ENCODE results near the gene FNDC5.

Gene FNDC5

GRCh38 chr1:32891630-32892029, 20.9 kb upstream of the FNDC5 start:
- no peak overlapping the region for H3K4me3 ChIP-seq (ENCODE audit: low read length)
- TF ChIP-seq CTCF (IDR thresholded peaks at IDR 0.05; ENCODE audit: insufficient read depth, low read depth, low read length, missing control alignments) = no peak
- DNase-seq (ENCODE audit: low read depth) = no peak

DNA sequence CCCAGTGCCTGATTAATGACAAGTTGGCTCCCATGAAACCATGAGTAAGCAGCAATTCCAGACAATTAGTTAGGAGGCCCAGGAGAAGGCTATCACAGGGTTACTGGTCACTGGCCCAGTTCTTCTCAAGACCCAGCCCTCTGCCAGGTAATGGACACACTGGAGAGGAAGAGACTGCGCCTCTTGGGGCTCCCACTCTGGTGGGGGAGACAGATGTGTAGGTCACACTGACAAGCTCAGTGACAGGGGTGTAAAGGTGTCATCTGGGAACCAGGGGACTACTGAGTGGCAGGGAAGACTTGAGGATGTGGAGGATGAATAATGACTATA, 20.5 kb upstream of the FNDC5 start:
- TF ChIP-seq CTCF (IDR thresholded peaks at IDR 0.05; ENCODE audit: insufficient read depth, low read depth, low read length, missing control alignments) = no peak
- H3K4me3 ChIP-seq (ENCODE audit: low read length) = no peak overlapping the region
- DNase-seq (ENCODE audit: low read depth) = no peak

- no peak for TF ChIP-seq CTCF (IDR thresholded peaks at IDR 0.05; ENCODE audit: insufficient read depth, low read depth, low read length, missing control alignments)
- DNase-seq (ENCODE audit: low read depth) = no peak
- H3K4me3 ChIP-seq (ENCODE audit: low read length) = no peak overlapping the region
Measured at GRCh38 chr1:32890516-32891240, 20.0 kb upstream of the FNDC5 start.

DNA sequence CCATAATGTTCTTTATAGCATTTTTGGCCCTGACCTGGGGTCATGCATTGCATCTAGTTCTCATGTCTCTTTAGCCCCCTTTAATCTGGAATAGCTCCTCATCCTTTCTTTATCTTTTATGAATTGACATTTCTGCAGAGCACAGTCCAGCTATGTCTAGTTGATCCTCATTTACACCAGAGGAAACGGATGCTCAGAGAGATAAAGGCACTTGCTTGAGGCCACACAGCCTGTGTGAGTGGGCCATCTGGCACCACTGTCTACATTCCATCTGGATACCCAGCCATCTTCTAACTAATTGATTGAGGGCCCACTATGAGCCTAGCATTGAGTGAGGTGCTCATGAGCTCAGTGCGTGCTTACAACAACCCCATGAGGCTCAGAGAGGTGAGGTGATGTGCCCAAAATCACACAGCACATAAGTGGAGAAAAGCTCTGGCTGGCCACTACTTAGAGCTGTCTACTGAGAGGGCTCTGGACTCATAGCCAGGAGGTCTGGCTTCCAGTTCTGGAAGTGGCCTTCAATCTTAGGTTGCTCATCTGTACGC, 19.1 kb upstream of the FNDC5 start:
- no peak for TF ChIP-seq CTCF (IDR thresholded peaks at IDR 0.05; ENCODE audit: insufficient read depth, low read depth, low read length, missing control alignments)
- H3K4me3 ChIP-seq (ENCODE audit: low read length) = no peak overlapping the region
- no peak for DNase-seq (ENCODE audit: low read depth)

- DNase-seq (ENCODE audit: low read depth) = no peak
- no peak overlapping the region for H3K4me3 ChIP-seq (ENCODE audit: low read length)
- no peak for TF ChIP-seq CTCF (IDR thresholded peaks at IDR 0.05; ENCODE audit: insufficient read depth, low read depth, low read length, missing control alignments)
Measured at GRCh38 chr1:32888677-32889420, 18.1 kb upstream of the FNDC5 start.

GRCh38 chr1:32888134-32888533, 17.4 kb upstream of the FNDC5 start:
- no peak overlapping the region for H3K4me3 ChIP-seq (ENCODE audit: low read length)
- no peak for TF ChIP-seq CTCF (IDR thresholded peaks at IDR 0.05; ENCODE audit: insufficient read depth, low read depth, low read length, missing control alignments)
- DNase-seq (ENCODE audit: low read depth) = no peak

Measured in epithelial cell of esophagus (primary cell).